Erythroblast (primary cell): Measurements from ENCODE around the gene SAE1.

Source experiments
- DNase-seq, 2 experiments: peaks; one replicate each; lab custom pipeline; 2025; lab: John Stamatoyannopoulos, UW
- GATA1 ChIP-seq: IDR thresholded peaks from 2 replicates; pipeline ENCODE4 v1.6.1; 2011; ENCODE audit warnings: low read depth, mild to moderate bottlenecking, control low read depth, low read length, moderate library complexity
- POLR2A ChIP-seq: IDR thresholded peaks from 2 replicates; pipeline ENCODE4 v1.6.1; 2011; ENCODE audit warnings: mild to moderate bottlenecking, low read length

SAE1 gene

DNA sequence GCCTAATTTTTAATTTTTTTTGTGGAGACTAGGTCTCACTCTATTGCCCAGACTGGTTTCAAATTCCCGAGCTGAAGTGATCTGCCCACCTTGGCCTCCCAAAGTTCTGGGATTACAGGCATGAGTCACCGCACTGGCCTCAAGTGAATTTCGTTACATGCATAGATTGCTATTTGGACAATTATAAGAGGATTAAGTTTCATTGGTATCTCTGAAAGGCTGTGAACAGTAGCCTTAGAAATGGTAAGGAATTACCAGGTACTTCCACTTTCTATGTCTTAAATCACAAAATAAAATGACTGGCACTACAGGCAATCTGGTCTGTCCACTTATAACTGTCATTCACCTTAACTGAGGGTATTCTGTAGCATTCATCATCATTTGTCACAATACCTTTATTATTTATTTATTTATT lies 122.8 kb downstream of the SAE1 start:
- TF ChIP-seq POLR2A (no peak), GATA1 (no peak)
- no peak for DNase-seq

DNA sequence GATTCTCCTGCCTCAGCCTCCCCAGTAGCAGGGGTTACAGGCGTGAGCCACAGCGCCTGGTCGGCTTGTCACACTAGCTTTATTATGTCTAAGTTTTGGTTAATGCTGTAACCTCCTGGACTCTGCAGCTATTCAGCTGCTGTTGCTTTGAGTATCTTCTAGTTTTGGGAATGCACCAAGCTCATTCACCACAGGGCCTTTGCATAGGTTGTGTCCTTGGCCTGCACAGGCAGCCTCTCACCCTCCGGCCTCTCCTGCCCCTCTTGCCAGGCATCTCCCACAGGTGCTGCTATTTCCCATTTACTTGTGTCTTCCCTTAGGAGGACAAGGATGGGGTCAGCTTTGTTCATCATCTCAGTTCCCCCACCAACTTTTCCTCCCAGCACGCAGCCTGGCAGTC lies 123.3 kb downstream of the SAE1 start:
- TF ChIP-seq POLR2A (no peak), GATA1 (no peak)
- DNase-seq, result no peak

DNA sequence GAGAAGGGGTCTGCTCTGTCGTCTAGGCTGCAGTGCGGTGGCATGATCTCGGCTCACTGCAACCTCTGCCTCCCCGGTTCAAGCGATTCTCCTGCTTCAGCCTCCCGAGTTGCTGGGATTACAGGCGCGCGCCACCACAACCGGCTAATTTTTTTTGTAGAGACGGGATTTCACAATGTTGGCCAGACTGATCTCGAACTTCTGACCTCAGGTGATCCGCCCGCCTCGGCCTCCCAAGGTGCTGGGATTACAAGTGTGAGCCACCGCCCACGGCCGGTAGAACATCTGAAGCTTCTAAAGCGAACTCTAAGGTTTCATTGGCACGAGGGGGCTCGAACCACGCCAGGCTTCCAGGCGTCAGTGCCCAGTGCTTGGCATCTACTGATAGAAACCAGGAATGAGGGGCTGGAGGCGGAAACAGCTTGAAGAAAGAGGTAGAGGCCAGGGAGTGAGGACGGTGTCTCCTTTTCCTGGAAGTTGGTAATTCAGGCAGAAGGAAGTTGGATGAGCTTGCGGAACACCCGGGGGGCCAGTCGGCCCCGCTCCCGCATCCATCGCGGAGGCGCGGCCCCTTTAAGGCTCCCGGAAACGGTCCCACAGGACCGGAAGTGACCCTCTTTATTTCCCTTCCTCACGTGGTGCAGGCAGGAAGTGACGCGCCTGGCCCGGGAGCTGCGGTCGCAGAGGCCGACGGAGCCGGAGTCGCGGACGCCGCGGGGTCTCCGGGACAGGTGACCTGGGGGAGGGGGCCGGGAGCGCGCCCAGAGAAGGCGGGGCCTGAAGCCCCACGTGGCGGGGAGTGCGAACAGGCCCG lies 125.5 kb downstream of the SAE1 start, which contains the start of gene CCDC9:
TSS of gene CCDC9 (plus strand) at position 647 of the 814 bp plus-strand sequence. CDS start 1,876 bp downstream, outside the sequence.
- TF ChIP-seq GATA1 (no peak), POLR2A (peak; percentile 91)
- DNase-seq, result peak; percentile 97 to 98

DNA sequence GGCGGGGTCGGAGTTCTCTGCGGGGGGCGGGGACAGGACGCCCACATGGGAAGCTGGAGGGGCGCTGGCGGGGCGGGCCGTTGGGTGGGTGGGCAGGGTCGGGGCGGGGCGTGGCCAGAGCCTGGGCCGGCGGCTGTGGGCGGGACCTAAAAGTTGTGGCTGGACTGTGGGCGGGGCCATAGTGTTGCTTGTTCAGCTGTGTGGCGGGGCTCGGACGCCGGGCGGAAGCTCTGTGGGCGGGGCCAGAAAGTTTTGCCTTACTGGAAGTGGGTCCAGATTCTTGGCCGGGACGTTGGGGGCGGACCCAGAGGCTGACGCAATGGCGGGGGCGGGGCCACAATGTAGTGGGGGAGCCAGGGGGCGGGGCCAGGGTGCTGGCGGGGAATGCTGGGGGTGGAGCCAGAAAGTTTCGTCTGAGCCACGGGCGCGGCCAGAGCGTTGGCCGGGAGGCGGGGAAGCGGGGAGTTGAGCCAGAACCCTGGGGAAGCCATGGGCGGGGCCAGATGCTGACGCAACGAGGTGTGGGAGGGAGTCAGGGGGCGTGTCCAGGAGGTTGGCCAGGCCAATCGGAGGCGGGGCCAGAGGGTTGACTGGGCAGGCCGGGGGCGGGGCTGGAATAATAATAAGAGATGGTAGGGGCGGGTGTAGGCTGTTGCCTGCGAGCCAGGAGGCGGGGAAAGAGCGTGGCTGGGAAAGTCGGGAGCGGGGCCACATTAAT lies 126.2 kb downstream of the SAE1 start:
- TF ChIP-seq GATA1 (no peak), POLR2A (no peak)
- DNase-seq, result peak; percentile 100

DNA sequence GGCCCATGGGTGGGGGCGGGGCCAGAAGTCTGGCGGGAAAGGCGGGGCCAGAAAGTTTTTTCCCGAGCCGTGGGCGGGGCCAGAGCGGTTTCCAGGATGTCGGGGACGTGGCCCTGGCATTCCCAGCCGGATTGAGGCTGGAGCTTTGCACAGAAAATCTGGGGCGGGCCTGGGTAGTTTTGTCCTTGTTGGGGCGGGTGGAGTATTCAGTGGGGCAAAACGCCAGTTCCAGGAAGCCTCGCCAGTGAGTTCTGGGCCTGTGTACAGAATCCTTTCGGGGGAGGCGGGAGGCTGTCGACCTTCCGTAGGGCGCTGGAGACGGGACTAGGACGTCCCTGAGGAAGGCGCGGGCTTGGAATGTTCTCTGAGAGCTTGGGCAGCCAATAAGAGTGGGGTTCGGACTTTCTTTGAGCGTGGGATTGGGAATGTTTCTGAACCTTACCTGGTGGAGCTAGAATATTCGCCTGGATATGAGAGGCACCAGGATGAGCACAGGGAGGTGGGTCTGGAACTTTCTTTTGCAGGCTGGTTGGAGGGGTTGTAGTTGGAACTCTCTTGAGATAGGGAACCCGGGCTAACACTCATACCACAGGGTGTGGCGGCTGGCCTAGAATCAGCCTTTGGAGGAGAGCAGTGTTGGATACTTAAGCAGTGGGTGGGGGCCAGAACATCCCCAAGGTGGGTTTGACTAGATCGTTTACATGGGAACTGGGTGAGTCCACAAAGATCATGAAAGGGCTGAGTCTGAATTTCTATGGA lies 127.0 kb downstream of the SAE1 start:
- no peak for TF ChIP-seq POLR2A
- DNase-seq, result peak; percentile 54 to 58

DNA sequence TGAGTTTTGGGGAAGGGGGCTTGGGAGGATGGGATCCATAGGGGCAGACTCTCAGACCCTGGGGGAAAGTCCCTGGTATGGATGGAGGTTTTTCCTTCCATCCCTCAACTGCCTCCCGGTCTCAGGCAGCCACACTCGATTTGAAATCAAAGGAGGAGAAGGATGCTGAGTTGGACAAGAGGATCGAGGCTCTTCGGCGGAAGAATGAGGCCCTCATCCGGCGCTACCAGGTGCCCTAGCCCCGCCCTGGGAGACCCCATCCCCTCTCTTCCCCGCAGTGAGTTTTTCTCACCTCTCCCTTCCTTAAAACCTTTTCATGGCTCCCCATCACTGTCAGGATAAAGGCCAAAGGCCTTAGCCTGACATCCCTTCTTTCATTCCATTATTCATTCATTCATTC lies 127.8 kb downstream of the SAE1 start:
- TF ChIP-seq POLR2A (no peak), GATA1 (no peak)
- DNase-seq, result no peak

DNA sequence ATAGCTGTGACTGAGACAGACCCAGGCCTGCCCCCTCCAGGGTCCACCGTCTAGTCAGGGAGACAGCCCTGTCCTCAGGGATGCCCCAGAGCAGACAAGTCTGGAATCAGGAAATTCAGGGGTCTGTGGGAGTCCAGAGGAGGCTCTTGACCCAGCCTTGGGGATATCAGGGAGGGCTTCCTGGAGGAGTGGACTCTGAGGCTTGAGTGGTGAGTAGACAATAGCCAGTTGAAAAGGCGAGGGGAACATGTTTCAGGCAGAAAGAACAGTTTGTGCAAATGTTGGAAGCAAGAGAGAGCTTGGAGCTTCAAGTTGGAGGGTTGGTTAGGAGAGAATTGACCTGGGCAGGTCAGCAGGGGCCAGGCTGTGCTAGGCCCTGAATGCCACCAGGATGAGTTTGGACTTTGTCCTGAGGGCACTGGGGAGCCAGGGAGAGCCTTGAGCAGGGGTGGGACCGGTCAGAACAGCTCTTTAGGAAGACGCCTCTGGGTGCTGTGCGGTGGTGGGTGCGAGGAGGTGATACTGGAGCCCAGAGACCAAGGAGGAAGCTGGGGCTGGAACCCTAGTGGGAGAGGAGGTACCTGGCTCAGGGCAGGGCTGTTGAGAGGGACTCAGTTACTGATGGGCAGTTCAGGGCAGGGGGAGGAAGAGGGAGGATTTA lies 128.4 kb downstream of the SAE1 start:
- no peak for DNase-seq
- no peak for TF ChIP-seq GATA1
- no peak for TF ChIP-seq POLR2A
